ENCODE data around the gene NEURL1. TPM values are rescaled to one million over a fixed set of nuclear protein-coding genes. Genes with fewer than 3 reads are reported as not detected.
"Not testable (repeated sequence)": the region's sequence is repeated elsewhere in the genome, so short reads cannot be mapped to it uniquely, and the experiment has no call there.

Gene NEURL1
- total and polyA plus RNA-seq, 5 donors = 0.11 to 0.20 (median 0.16) TPM

GRCh38 chr10:103622935-103623574, 129.6 kb downstream of the NEURL1 start:
- WGBS = 88% methylated on average over 11 of the region's 11 CpGs
- DNase-seq (peak in 1 of 3 donors; percentile 26), ATAC-seq (no peak)
- Histone ChIP-seq H3K27me3 (ENCODE audit: control insufficient read depth, insufficient read depth) (no peaks in the 10 kb centered on the region), H3K4me1 (ENCODE audit: control insufficient read depth, insufficient read depth, low read length) (peaks cover 17% of the 10 kb centered on the region), H3K4me3 (ENCODE audit: low read length) (no peak overlapping the region), H3K27ac (ENCODE audit: low read length) (no peak overlapping the region), H3K9me3 (ENCODE audit: control insufficient read depth, low read length) (no peaks in the 10 kb centered on the region)
- intact Hi-C loops (cut with DNase I) = no loop called here

- peak; percentile 19 to 34 for ATAC-seq
- H3K27ac ChIP-seq (ENCODE audit: low read length) = no peak overlapping the region
- H3K4me1 ChIP-seq (ENCODE audit: control insufficient read depth, insufficient read depth, low read length) = peaks cover 2% of the 10 kb centered on the region
- intact Hi-C loops (cut with DNase I) = no loop called here
- 70% methylated on average over 11 of the region's 11 CpGs for WGBS
- peak; percentile 56 to 80 (median 69) for DNase-seq
- H3K27me3 ChIP-seq (ENCODE audit: control insufficient read depth, insufficient read depth) = no peaks in the 10 kb centered on the region
- H3K9me3 ChIP-seq (ENCODE audit: control insufficient read depth, low read length) = no peaks in the 10 kb centered on the region
- no peak overlapping the region for H3K4me3 ChIP-seq (ENCODE audit: low read length)
These were observed 132.7 kb downstream of the NEURL1 start for GRCh38 chr10:103626178-103626577.

GRCh38 chr10:103627111-103627892, 133.8 kb downstream of the NEURL1 start:
- ATAC-seq (no peak), DNase-seq (peak in 2 of 3 donors; percentile 66 to 68)
- Histone ChIP-seq H3K9me3 (ENCODE audit: control insufficient read depth, low read length) (no peaks in the 10 kb centered on the region), H3K27ac (ENCODE audit: low read length) (no peak overlapping the region), H3K4me1 (ENCODE audit: control insufficient read depth, insufficient read depth, low read length) (no peaks in the 10 kb centered on the region), H3K27me3 (ENCODE audit: control insufficient read depth, insufficient read depth) (no peaks in the 10 kb centered on the region), H3K4me3 (ENCODE audit: low read length) (no peak overlapping the region)
- intact Hi-C loops (cut with DNase I) = no loop called here
- 81% methylated on average over 22 of the region's 22 CpGs for WGBS

GRCh38 chr10:103627893-103628292, 134.4 kb downstream of the NEURL1 start:
- peak in 1 of 3 donors; percentile 36 for DNase-seq
- Histone ChIP-seq H3K4me3 (ENCODE audit: low read length) (no peak overlapping the region), H3K4me1 (ENCODE audit: control insufficient read depth, insufficient read depth, low read length) (no peaks in the 10 kb centered on the region), H3K9me3 (ENCODE audit: control insufficient read depth, low read length) (no peaks in the 10 kb centered on the region), H3K27ac (ENCODE audit: low read length) (no peak overlapping the region), H3K27me3 (ENCODE audit: control insufficient read depth, insufficient read depth) (no peaks in the 10 kb centered on the region)
- ATAC-seq = no peak
- intact Hi-C loops (cut with DNase I) = no loop called here
- 93% methylated on average over 13 of the region's 13 CpGs for WGBS

- DNase-seq = peak in 1 of 3 donors; percentile 35
- intact Hi-C loops (cut with DNase I) = no loop called here
- 64% methylated on average over 3 of the region's 3 CpGs for WGBS
These were observed 136.1 kb downstream of the NEURL1 start for GRCh38 chr10:103629581-103629980.

GRCh38 chr10:103630156-103630555, 136.7 kb downstream of the NEURL1 start:
- Histone ChIP-seq H3K27ac (ENCODE audit: low read length) (no peak overlapping the region), H3K27me3 (ENCODE audit: control insufficient read depth, insufficient read depth) (no peaks in the 10 kb centered on the region), H3K4me3 (ENCODE audit: low read length) (no peak overlapping the region), H3K9me3 (ENCODE audit: control insufficient read depth, low read length) (no peaks in the 10 kb centered on the region), H3K4me1 (ENCODE audit: control insufficient read depth, insufficient read depth, low read length) (peaks cover under 1% of the 10 kb centered on the region)
- 64% methylated on average over 1 of the region's 1 CpG for WGBS
- no peak for ATAC-seq
- peak in 2 of 3 donors; percentile 1 to 7 for DNase-seq
- intact Hi-C loops (cut with DNase I) = no loop called here

More at GRCh38 chr10:103629581-103629980, 136.1 kb downstream of the NEURL1 start:
- no peaks in the 10 kb centered on the region for H3K9me3 ChIP-seq (ENCODE audit: control insufficient read depth, low read length)
- H3K27me3 ChIP-seq (ENCODE audit: control insufficient read depth, insufficient read depth) = no peaks in the 10 kb centered on the region
- H3K27ac ChIP-seq (ENCODE audit: low read length) = no peak overlapping the region
- H3K4me1 ChIP-seq (ENCODE audit: control insufficient read depth, insufficient read depth, low read length) = no peaks in the 10 kb centered on the region
- H3K4me3 ChIP-seq (ENCODE audit: low read length) = no peak overlapping the region
- no peak for ATAC-seq

GRCh38 chr10:103632247-103632642, 138.7 kb downstream of the NEURL1 start:
- H3K4me3 ChIP-seq (ENCODE audit: low read length) = no peak overlapping the region
- H3K27me3 ChIP-seq (ENCODE audit: control insufficient read depth, insufficient read depth) = no peaks in the 10 kb centered on the region
- DNase-seq (peak in 2 of 3 donors; percentile 36 to 52), ATAC-seq (peak in 1 of 2 donors; percentile 31)
- H3K27ac ChIP-seq (ENCODE audit: low read length) = no peak overlapping the region
- intact Hi-C loops (cut with DNase I) = no loop called here
- WGBS = 58% methylated on average over 7 of the region's 7 CpGs
- no peaks in the 10 kb centered on the region for H3K9me3 ChIP-seq (ENCODE audit: control insufficient read depth, low read length)
- peaks cover 3% of the 10 kb centered on the region for H3K4me1 ChIP-seq (ENCODE audit: control insufficient read depth, insufficient read depth, low read length)

- H3K27me3 ChIP-seq (ENCODE audit: control insufficient read depth, insufficient read depth); H3K4me3 ChIP-seq (ENCODE audit: low read length); H3K27ac ChIP-seq (ENCODE audit: low read length); H3K4me1 ChIP-seq (ENCODE audit: control insufficient read depth, insufficient read depth, low read length); H3K9me3 ChIP-seq (ENCODE audit: control insufficient read depth, low read length); intact Hi-C loops (cut with DNase I); ATAC-seq: not testable (repeated sequence)
- WGBS = 89% methylated on average over 6 of the region's 6 CpGs
- DNase-seq = peak in 1 of 3 donors; percentile 12
These were observed 139.4 kb downstream of the NEURL1 start for GRCh38 chr10:103632871-103633270.

- no peaks in the 10 kb centered on the region for H3K27me3 ChIP-seq (ENCODE audit: control insufficient read depth, insufficient read depth)
- DNase-seq = peak in 2 of 3 donors; percentile 16 to 36
- no peak overlapping the region for H3K27ac ChIP-seq (ENCODE audit: low read length)
- ATAC-seq = no peak
- no peaks in the 10 kb centered on the region for H3K9me3 ChIP-seq (ENCODE audit: control insufficient read depth, low read length)
- H3K4me1 ChIP-seq (ENCODE audit: control insufficient read depth, insufficient read depth, low read length) = peaks cover 11% of the 10 kb centered on the region
- WGBS = 95% methylated on average over 7 of the region's 7 CpGs
- intact Hi-C loops (cut with DNase I) = no loop called here
- no peak overlapping the region for H3K4me3 ChIP-seq (ENCODE audit: low read length)
These were observed 140.3 kb downstream of the NEURL1 start for GRCh38 chr10:103633846-103634245.

- no peak for ATAC-seq
- Histone ChIP-seq H3K9me3 (ENCODE audit: control insufficient read depth, low read length) (no peaks in the 10 kb centered on the region), H3K4me1 (ENCODE audit: control insufficient read depth, insufficient read depth, low read length) (peaks cover 15% of the 10 kb centered on the region), H3K27ac (ENCODE audit: low read length) (no peak overlapping the region), H3K4me3 (ENCODE audit: low read length) (no peak overlapping the region), H3K27me3 (ENCODE audit: control insufficient read depth, insufficient read depth) (no peaks in the 10 kb centered on the region)
- intact Hi-C loops (cut with DNase I) = no loop called here
- peak in 2 of 3 donors; percentile 62 to 64 for DNase-seq
- WGBS = 56% methylated on average over 5 of the region's 5 CpGs
These were observed 142.1 kb downstream of the NEURL1 start for GRCh38 chr10:103635580-103635979.

- Histone ChIP-seq H3K27ac (ENCODE audit: low read length) (no peak overlapping the region), H3K4me3 (ENCODE audit: low read length) (no peak overlapping the region), H3K9me3 (ENCODE audit: control insufficient read depth, low read length) (no peaks in the 10 kb centered on the region), H3K27me3 (ENCODE audit: control insufficient read depth, insufficient read depth) (no peaks in the 10 kb centered on the region), H3K4me1 (ENCODE audit: control insufficient read depth, insufficient read depth, low read length) (peaks cover 21% of the 10 kb centered on the region)
- intact Hi-C loops (cut with DNase I) = no loop called here
- ATAC-seq = no peak
- peak in 2 of 3 donors; percentile 39 to 47 for DNase-seq
- WGBS = 69% methylated on average over 5 of the region's 5 CpGs
These were observed 143.0 kb downstream of the NEURL1 start for GRCh38 chr10:103636492-103636891.
